Measurements from ENCODE around the gene TK2. TPM values are rescaled to one million over a fixed set of nuclear protein-coding genes. Genes with fewer than 3 reads are reported as not detected.

TK2 gene
- total RNA-seq, 2 donors from 2014 or later: 28.1 to 45.9 TPM

DNA sequence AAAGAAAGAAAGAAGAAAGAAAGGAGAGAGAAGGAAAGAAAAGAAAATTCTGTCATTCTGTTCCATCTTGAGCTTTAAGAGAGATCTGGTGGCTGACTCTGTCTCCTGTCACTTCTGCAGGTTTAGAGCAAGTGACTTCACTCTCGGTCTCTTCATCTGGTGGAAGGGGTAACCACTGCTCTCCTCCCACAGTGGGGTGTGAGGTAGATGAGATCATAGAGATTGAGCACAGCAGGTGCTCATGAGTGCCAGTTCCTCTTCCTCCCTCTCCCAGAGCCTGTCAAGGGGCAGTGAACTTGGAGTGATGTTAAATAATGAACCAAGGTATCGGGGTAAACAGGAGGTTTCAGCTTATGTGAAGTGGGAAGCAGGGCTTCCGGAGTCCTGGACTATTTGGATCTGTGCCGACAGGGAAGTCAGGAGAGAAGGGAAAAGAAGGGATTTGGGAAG lies 75.1 kb downstream of the TK2 start:
- 46% methylated on average over 4 of the region's 4 CpGs for WGBS
- TF ChIP-seq POLR2A (IDR thresholded peaks at IDR 0.05) (no peak), POLR2AphosphoS5 (IDR thresholded peaks at IDR 0.05) (no peak)
- TF ChIP-seq, protein P1, sequence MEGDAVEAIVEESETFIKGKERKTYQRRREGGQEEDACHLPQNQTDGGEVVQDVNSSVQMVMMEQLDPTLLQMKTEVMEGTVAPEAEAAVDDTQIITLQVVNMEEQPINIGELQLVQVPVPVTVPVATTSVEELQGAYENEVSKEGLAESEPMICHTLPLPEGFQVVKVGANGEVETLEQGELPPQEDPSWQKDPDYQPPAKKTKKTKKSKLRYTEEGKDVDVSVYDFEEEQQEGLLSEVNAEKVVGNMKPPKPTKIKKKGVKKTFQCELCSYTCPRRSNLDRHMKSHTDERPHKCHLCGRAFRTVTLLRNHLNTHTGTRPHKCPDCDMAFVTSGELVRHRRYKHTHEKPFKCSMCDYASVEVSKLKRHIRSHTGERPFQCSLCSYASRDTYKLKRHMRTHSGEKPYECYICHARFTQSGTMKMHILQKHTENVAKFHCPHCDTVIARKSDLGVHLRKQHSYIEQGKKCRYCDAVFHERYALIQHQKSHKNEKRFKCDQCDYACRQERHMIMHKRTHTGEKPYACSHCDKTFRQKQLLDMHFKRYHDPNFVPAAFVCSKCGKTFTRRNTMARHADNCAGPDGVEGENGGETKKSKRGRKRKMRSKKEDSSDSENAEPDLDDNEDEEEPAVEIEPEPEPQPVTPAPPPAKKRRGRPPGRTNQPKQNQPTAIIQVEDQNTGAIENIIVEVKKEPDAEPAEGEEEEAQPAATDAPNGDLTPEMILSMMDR (IDR thresholded peaks at IDR 0.05): no peak
- no peaks in the 10 kb centered on the region for H3K9me3 ChIP-seq
- intact Hi-C loops (cut with DNase I): loop anchor here (5.0 kb wide), 2 partner anchors 78 to 178 kb away; partner anchors contain the start of genes CKLF and TK2
- H3K4me3 ChIP-seq: no peak overlapping the region
- H3K36me3 ChIP-seq: no peaks in the 10 kb centered on the region
- DNase-seq (ENCODE audit: low spot score): no peak
- H3K4me1 ChIP-seq (replicated peaks): no peaks in the 10 kb centered on the region
- no peak overlapping the region for H3K27ac ChIP-seq
- H3K27me3 ChIP-seq (replicated peaks; ENCODE audit: insufficient read depth): no peaks in the 10 kb centered on the region

DNA sequence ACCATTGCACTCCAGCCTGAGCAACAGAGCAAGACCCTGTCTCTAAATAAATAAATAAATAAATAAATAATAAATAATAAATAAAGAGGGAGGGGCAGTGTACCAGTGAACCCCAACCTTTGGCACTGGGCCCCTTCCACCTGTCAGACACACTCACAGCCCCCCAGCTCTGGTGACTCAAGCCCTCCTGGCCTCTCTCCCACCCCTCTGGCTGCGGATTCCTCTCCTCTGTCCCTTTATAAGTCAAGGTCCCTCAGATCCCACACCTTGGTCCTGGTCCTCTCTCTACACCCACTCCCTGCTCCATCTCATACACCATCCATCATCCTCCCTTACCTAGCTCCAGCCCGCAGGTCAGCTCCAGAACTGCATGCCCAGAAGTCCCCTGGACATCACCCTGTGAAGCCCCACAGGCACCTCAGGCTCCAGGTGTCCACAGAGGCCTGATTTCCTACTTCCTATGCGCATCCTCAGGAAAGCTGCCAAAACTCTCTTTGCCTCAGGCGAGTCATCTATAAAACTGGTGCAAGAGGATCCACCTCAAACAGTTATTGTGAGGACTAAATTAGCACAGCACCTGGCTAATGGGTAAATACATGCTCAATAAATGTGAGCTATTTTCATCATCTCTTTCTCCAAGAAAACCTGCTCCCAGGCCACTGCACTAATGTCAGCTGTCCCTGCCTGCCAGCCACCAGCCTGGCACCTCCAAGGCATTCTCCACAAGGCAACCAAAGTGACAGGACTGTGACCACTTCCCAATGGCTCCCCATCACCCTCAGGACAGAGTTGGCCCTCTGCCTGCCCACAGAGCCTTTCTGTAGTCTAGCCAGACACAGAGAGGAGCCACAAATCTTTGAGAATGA lies 76.0 kb downstream of the TK2 start:
- Histone ChIP-seq H3K4me3 (no peak overlapping the region), H3K36me3 (no peaks in the 10 kb centered on the region), H3K4me1 (replicated peaks) (no peaks in the 10 kb centered on the region), H3K9me3 (no peaks in the 10 kb centered on the region), H3K27me3 (replicated peaks; ENCODE audit: insufficient read depth) (no peaks in the 10 kb centered on the region), H3K27ac (no peak overlapping the region)
- no peak for TF ChIP-seq POLR2AphosphoS5 (IDR thresholded peaks at IDR 0.05)
- no peak for TF ChIP-seq POLR2A (IDR thresholded peaks at IDR 0.05)
- TF ChIP-seq, protein P1 (IDR thresholded peaks at IDR 0.05): no peak
- WGBS: 80% methylated on average over 4 of the region's 4 CpGs
- DNase-seq (ENCODE audit: low spot score): no peak
- intact Hi-C loops (cut with DNase I): no loop called here

DNA sequence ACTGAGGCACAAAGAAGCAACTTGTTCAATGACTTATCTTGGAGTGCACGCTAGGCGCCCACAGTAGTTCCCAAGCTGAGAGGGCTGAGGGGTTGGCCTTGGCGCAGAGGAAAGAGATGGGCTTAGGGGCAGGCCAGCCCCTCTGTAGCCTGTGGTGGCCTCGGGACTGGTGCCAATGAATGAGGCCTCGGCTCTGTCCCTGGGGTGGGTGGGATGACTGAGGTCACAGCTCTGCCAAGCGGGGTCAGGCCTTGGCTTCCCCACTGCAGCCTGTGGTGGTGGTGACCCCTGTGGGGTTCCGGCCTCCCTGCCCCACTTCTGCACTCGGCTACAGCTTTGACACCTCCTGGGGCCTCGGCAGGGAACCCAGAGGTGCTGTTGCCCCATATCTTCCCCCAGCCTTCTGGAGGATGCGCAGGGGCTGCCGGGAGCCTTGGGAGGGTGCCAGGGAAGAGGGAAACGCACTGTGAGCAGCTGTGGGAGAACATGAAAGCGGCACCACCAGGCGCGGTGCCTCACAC lies 76.8 kb downstream of the TK2 start:
- DNase-seq (ENCODE audit: low spot score): no peak
- intact Hi-C loops (cut with DNase I): no loop called here
- WGBS: 87% methylated on average over 15 of the region's 15 CpGs

DNA sequence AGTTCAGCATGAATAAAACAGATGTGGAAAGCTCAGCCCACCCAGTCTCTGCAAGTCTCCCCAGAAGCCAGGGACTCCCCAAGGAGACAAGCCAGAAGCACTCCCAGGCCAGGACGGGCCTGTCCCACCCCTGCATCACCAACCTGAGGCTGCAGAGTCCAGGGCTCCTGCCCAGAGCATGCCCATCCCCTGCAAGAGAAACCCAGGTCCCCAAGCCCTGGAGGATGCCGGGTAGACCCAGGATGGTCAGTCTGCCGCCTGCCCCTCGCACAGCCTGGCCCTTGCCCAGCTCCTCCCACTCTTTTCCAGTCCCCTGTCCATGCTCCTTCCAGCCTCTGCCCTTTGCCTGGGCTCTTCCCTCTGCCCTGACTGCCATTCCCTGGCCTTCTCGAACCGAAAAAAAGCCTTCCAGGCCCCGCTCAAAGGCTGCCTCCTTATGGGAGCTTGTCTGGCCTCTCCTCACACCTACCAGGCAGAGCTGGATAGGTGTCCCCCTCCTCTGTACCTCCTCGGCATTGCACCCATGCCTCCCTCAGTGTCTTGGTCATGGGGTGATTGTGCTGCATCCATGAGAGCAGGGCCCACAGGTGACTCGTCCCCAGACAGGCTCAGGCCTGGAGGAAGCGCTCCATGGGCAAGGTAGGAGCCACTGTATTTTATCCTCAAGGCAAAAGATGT lies 78.1 kb downstream of the TK2 start:
- WGBS: 92% methylated on average over 10 of the region's 10 CpGs
- intact Hi-C loops (cut with DNase I): no loop called here

More for the DNA sequence above, 76.8 kb downstream of the TK2 start:
- no peaks in the 10 kb centered on the region for H3K27me3 ChIP-seq (replicated peaks; ENCODE audit: insufficient read depth)
- H3K27ac ChIP-seq: no peak overlapping the region
- H3K9me3 ChIP-seq: no peaks in the 10 kb centered on the region
- no peaks in the 10 kb centered on the region for H3K4me1 ChIP-seq (replicated peaks)
- H3K4me3 ChIP-seq: no peak overlapping the region
- H3K36me3 ChIP-seq: no peaks in the 10 kb centered on the region
- TF ChIP-seq POLR2A (IDR thresholded peaks at IDR 0.05): no peak
- TF ChIP-seq, protein P1 (IDR thresholded peaks at IDR 0.05): no peak
- TF ChIP-seq POLR2AphosphoS5 (IDR thresholded peaks at IDR 0.05): no peak

More for the DNA sequence above, 78.1 kb downstream of the TK2 start:
- no peaks in the 10 kb centered on the region for H3K27me3 ChIP-seq (replicated peaks; ENCODE audit: insufficient read depth)
- no peaks in the 10 kb centered on the region for H3K4me1 ChIP-seq (replicated peaks)
- no peaks in the 10 kb centered on the region for H3K36me3 ChIP-seq
- DNase-seq (ENCODE audit: low spot score): no peak
- H3K27ac ChIP-seq: no peak overlapping the region
- H3K4me3 ChIP-seq: no peak overlapping the region
- TF ChIP-seq, protein P1 (IDR thresholded peaks at IDR 0.05): no peak
- TF ChIP-seq POLR2A (IDR thresholded peaks at IDR 0.05) (no peak), POLR2AphosphoS5 (IDR thresholded peaks at IDR 0.05) (no peak)
- H3K9me3 ChIP-seq: no peaks in the 10 kb centered on the region

Measured in prostate gland (tissue), 2 donors.